ENCODE measurements around the gene RPS16.

The RPS16 gene

GRCh38 chr19:39448271-39448670, 12.5 kb upstream of the RPS16 start:
- TF ChIP-seq CTCF (IDR thresholded peaks at IDR 0.05) (no peak), ZFX (IDR thresholded peaks at IDR 0.05; ENCODE audit: borderline replicate concordance) (no peak)
- 0 out of 2 replicates have a peak overlapping the region, but pooled peaks have one; percentile 28 for H3K27ac ChIP-seq

DNA sequence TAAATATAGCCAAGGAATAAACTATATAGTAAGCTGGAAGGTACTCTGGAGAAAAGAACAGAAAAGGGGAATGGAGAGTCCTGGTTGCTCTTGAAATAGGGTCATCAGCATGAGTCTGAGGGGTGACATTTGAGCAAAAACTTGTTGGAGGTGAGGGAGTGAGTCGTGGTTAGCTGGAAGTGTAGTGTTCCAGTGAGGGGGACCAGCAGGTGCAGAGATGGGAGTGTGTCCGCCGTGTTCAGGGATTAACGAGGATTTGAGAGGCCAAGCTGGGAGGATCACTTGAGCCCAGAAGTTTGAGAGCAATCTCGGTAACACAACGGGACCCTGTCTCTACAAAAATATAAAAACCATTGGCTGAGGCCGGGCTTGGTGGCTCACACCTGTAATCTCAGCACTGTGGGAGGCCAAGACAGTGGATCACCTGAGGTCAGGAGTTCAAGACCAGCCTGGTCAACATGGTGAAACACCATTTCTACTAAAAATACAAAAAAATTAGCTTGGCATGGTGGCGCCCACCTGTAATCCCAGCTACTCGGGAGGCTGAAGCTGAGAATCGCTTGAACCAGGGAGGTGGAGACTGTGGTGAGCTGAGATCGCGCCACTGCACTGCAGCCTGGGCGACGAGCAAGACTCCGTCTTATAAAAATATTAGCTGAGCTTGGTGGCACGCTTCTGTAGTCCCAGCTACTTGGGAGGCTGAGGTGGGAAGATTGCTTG, 10.8 kb upstream of the RPS16 start:
- TF ChIP-seq CTCF (IDR thresholded peaks at IDR 0.05) (no peak), ZFX (IDR thresholded peaks at IDR 0.05; ENCODE audit: borderline replicate concordance) (no peak)
- peak overlapping the region; percentile 90 for H3K27ac ChIP-seq

DNA sequence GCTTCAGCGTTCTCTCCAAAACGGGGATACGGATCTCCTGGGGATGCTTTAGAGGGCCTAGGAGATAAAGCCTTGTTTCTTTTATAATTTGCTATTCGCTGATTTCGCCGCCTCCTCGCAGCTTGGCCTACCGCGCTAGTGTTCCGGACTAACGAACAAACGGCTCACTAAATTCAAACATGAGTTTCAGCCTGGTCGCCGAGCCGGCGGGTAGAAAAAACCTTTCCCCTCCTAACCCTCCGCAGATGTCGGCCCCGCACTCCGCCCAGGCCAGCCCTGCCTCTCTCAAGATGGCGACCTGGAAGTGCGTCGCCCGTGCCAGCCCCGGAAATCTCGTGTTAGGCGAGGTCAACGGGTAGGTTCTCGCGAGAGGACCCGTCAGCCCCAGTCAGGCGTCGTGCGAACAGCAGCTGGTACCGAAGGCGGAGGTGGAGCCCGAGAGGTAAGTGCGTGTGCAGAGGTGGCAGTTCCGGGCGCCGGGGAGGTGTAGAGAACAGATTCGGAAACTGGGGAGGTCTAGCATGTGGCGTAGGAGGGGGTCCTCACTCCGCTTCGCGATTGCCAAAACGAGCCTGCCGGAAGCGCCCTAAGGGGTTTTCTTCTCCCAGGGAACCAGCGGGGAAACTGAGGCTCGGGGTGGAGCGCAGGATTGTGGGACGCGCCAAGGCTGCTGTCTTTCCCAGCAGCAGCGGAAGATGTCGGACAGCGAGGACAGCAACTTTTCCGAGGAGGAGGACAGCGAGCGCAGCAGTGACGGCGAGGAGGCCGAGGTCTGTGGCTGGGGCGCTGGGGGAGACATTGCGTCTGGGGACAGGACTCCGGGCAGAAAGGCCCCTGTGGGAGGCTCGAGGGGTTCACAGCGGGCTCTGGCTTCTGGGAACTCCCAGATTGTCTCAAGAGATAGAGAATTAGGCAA, 9.7 kb upstream of the RPS16 start, which contains the start of gene SUPT5H:
Gene SUPT5H, plus strand, starts transcription at position 387 of the 916 bp plus-strand sequence. Its CDS starts 309 bp downstream, at position 696.
- H3K27ac ChIP-seq: peak within 1 kb of the TSS; percentile 90
- TF ChIP-seq ZFX (IDR thresholded peaks at IDR 0.05; ENCODE audit: borderline replicate concordance) (no peak), CTCF (IDR thresholded peaks at IDR 0.05) (no peak)

GRCh38 chr19:39444598-39445195, 8.9 kb upstream of the RPS16 start:
- H3K27ac ChIP-seq: peak overlapping the region; percentile 90
- TF ChIP-seq CTCF (IDR thresholded peaks at IDR 0.05) (no peak), ZFX (IDR thresholded peaks at IDR 0.05; ENCODE audit: borderline replicate concordance) (no peak)

DNA sequence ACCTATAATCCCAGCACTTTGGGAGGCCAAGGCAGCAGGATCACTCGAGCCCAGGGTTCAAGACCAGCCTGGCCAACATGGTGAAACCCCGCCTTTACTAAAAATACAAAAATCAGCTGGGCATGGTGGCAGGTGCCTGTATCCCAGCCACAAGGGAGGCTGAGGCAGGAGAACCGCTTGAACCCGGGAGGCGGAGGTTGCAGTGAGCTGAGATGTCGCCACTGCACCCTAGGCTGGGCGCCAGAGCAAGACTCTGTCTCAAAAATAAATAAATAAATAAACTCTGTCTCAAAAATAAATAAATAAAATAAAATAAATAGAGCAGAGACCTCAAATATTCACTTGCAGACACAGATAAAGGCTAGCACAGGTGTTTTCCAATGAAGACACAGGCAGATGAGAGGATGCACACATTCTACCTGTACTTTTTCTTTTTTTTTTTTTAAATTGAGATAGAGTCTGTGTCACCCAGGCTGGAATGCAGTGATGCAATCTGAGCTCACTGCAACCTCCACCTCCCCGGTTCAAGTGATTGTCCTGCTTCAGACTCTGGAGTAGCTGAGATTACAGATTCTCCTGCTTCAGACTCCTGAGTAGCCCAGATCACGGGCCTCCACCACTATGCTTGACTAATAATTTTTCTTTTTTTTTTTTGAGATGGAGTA, 2.7 kb upstream of the RPS16 start:
- TF ChIP-seq CTCF (IDR thresholded peaks at IDR 0.05) (no peak), ZFX (IDR thresholded peaks at IDR 0.05; ENCODE audit: borderline replicate concordance) (no peak)
- no peak overlapping the region for H3K27ac ChIP-seq

DNA sequence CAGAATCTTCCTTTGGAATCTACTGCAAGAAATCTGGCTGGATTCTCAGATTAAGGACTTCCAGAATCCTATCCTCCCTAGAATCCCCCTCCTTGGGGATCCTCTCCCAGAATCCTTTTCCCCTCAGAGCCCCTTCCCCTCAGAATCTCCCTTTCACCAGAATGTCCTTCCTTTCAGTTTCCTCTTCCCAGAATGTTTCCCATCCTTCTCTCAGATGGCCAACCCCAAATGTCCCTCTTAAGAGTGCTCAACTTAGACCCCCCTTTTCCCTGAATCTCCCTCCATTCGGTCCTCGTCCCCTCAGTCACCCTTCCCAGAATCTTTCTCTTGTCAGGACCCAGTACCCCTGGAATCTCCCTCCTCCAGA, 584 bp upstream of the RPS16 start:
- H3K27ac ChIP-seq: peak overlapping the region; percentile 85

More for the DNA sequence above, 584 bp upstream of the RPS16 start:
- TF ChIP-seq CTCF (IDR thresholded peaks at IDR 0.05) (no peak), ZFX (IDR thresholded peaks at IDR 0.05; ENCODE audit: borderline replicate concordance) (no peak)
